Measurements from ENCODE around the gene SUSD4. TPM values are rescaled to one million over a fixed set of nuclear protein-coding genes. Genes with fewer than 3 reads are reported as not detected.

SUSD4 gene
- total and polyA plus RNA-seq, 9 of the 15 experiments (the other 6 are each of a cell fraction or from before 2014, with no cell fraction given) = 0.06 to 1.7 (median 0.09) TPM; not detected in 4

GRCh38 chr1:223352944-223353343 lies 11.0 kb downstream of the SUSD4 start:
- H3K79me2 ChIP-seq (ENCODE audit: control insufficient read depth, insufficient read depth, low read length) = no peaks in the 10 kb centered on the region
- H3K4me2 ChIP-seq (ENCODE audit: insufficient read depth, low read length) = no peak overlapping the region
- FAIRE-seq (no peak), ATAC-seq (no peak), DNase-seq (ENCODE audit: extremely low read depth in 1 of 4, low spot score in 3 of 4) (no peak)
- in situ Hi-C loops (cut with MboI) = no loop called here
- ChIA-PET CTCF (ENCODE audit: low intra/inter-chr PET ratio) (no interaction called here), POLR2A (no interaction called here)
- H3K9me3 ChIP-seq (replicated peaks; ENCODE audit: control insufficient read depth, insufficient read depth, low read depth, low read length) = no peaks in the 10 kb centered on the region
- H2AFZ ChIP-seq (ENCODE audit: low read depth, low read length) = no peak overlapping the region
- H3K9me1 ChIP-seq (ENCODE audit: control insufficient read depth, insufficient read depth, low read length) = no peaks in the 10 kb centered on the region
- H3K36me3 ChIP-seq (ENCODE audit: control insufficient read depth, insufficient read depth, low read length) = no peaks in the 10 kb centered on the region
- no peak overlapping the region for H3K9ac ChIP-seq (ENCODE audit: insufficient read depth in 1 of 2, low read depth in 2 of 2, low read length in 2 of 2)
- 0% methylated on average over 7 of the region's 7 CpGs for WGBS (ENCODE audit: insufficient coverage, low coverage, missing lambda C conversion rate)
- no peaks in the 10 kb centered on the region for H3K4me1 ChIP-seq (replicated peaks in 1 of 2; ENCODE audit: control insufficient read depth in 2 of 2, insufficient read depth in 2 of 2, low read length in 2 of 2)
- no peaks in the 10 kb centered on the region for H4K20me1 ChIP-seq (replicated peaks; ENCODE audit: control insufficient read depth, insufficient read depth, low read length)
- no peak overlapping the region for H3K4me3 ChIP-seq
- H3K27me3 ChIP-seq (ENCODE audit: control insufficient read depth in 2 of 2, insufficient read depth in 2 of 2, low read length in 2 of 2) = peaks cover 4 to 43% of the 10 kb centered on the region in 2 experiments; a peak in 3 of 5 replicates
- H3K27ac ChIP-seq (ENCODE audit: extremely low read depth, low read depth, low read length) = no peak overlapping the region
- intact Hi-C loops (cut with micrococcal nuclease) = no loop called here
- BruUV-seq (replicated peaks) = no TSS peak
- TF ChIP-seq GTF2E2 (tag; IDR thresholded peaks at IDR 0.05) = no peak
- TF ChIP-seq, protein P1, sequence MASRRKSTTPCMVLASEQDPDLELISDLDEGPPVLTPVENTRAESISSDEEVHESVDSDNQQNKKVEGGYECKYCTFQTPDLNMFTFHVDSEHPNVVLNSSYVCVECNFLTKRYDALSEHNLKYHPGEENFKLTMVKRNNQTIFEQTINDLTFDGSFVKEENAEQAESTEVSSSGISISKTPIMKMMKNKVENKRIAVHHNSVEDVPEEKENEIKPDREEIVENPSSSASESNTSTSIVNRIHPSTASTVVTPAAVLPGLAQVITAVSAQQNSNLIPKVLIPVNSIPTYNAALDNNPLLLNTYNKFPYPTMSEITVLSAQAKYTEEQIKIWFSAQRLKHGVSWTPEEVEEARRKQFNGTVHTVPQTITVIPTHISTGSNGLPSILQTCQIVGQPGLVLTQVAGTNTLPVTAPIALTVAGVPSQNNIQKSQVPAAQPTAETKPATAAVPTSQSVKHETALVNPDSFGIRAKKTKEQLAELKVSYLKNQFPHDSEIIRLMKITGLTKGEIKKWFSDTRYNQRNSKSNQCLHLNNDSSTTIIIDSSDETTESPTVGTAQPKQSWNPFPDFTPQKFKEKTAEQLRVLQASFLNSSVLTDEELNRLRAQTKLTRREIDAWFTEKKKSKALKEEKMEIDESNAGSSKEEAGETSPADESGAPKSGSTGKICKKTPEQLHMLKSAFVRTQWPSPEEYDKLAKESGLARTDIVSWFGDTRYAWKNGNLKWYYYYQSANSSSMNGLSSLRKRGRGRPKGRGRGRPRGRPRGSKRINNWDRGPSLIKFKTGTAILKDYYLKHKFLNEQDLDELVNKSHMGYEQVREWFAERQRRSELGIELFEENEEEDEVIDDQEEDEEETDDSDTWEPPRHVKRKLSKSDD (conservative IDR thresholded peaks at IDR 0.05; ENCODE audit: low read length) = no peak
- TF ChIP-seq ZNF217 (CRISPR knock-in tag; IDR thresholded peaks at IDR 0.05) = no peak
- TF ChIP-seq PRPF4 (IDR thresholded peaks at IDR 0.05; ENCODE audit: insufficient read depth, low read depth, low read length, poor library complexity, severe bottlenecking) = no peak
- no peak for TF ChIP-seq PTRF (tag; IDR thresholded peaks at IDR 0.05)
- no peak for TF ChIP-seq CREB5 (CRISPR knock-in tag; IDR thresholded peaks at IDR 0.05)
- TF ChIP-seq, protein P2, sequence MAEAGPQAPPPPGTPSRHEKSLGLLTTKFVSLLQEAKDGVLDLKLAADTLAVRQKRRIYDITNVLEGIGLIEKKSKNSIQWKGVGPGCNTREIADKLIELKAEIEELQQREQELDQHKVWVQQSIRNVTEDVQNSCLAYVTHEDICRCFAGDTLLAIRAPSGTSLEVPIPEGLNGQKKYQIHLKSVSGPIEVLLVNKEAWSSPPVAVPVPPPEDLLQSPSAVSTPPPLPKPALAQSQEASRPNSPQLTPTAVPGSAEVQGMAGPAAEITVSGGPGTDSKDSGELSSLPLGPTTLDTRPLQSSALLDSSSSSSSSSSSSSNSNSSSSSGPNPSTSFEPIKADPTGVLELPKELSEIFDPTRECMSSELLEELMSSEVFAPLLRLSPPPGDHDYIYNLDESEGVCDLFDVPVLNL (CRISPR knock-in tag; IDR thresholded peaks at IDR 0.05; ENCODE audit: low read depth) = no peak

Data from K562 (cell line).